HG03520 (cell line): ENCODE data around the gene SESN1.

Source experiments
- ATAC-seq: cut with Tn5 transposase; IDR thresholded peaks from one replicate; pipeline ENCODE4 v1.9.1; 2021; ENCODE audit warnings: mild to moderate bottlenecking, moderate library complexity; ENCODE audit not compliant: unreplicated experiment

SESN1 gene

DNA sequence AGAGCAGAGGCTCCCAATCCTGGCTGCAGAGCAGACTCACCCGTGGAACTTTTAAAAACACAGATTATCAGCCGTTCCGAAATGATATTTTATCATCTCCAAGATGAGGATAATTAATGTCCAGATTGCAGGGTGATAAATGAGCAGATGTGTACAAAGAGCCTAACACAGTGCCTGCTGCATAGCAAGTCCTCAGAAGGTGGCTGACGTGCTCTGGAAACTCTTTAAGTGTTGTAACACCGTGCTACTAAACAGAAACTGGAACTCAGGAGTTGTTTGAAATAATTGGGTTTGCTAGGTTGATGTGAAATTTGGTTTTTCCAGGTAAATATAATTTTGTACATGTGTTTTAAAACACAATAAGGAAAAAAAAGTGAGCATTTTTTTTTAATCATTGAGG, 128.4 kb downstream of the SESN1 start:
- no peak for ATAC-seq

DNA sequence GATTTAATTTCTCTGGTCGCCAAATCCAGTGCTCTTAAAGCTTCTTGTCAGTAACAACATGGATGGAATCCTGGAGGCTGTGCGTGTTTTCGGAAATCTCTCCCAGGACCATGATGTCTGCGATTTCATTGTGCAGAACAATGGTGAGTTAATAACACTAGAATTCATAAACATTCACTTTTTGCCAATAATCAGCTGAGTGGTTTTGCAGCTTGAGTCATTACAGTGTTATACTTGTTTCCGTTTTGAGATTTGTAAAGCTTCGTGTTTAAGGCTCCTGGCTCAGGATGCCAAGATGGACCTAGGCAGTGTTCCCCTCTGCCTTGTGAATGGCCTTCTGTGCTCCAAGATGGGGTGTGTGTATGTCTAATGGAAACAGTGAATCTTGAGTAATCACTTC, 132.7 kb downstream of the SESN1 start:
- no peak for ATAC-seq

DNA sequence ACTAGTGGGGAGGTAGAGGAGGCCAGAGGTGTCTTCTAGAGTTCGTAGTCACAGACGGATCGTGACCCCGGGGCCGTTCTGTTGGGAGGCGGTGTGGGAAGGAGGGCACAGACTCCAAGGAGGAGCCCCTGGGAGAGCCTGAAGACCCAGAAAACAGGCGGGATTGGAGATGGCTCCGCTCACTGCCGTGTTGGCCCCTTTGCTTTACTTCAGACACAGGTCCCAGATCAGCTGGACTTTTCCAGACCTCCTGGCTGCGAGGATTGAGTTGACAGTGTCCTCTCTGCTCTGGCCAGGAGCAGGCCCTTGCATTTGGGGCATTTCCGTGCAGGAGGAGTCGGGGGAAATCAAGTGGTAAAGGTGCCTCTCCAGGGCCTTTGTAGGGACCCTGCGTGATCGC, 133.6 kb downstream of the SESN1 start:
- ATAC-seq, result no peak

DNA sequence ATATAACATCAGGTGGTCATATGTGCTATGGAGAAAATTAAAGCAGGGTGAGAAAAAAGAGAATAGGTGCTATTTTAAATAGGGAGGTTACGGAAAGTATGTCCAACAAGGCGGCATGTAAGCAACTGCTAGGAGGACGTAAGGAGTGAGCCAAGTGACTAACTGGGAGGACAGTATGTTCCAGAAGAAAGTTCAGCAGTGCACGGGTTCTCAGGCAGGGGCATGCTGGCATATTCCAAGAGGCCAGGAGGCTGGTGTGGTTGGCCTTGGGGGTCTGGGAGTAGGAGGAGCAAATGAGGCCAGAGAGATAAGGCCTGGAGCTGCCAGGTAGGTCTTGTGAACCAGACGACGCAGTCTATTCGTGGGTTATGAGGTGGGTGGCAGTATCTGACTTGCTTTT, 134.0 kb downstream of the SESN1 start:
- no peak for ATAC-seq

DNA sequence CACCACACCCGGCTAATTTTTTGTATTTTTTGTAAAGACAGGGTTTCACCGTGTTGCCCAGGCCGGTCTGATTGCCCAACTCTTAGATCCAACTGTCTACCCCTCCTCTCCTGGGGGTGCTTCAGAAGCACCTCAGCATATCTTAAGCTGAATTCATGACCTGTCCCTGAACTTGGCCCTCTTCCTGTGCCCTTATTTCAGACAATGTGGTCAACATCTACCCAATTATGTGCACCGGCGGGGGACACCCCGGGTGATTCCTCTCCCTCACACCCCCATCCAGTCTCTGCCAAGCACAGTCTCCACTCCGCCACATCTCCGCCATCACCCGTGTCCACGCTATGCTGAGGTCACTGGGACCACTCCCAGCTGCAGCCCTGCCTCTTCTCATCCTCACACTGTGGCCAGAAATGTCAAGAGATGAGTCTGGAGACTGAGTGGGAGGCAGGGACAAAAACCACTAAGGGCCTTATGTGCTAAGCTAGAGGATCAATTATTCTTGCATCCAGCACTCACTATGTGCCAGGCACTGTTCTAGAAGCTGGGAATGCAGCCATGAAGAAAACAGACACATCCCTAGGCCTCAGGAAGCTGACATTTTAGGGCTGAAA, 134.6 kb downstream of the SESN1 start:
- ATAC-seq, result no peak

DNA sequence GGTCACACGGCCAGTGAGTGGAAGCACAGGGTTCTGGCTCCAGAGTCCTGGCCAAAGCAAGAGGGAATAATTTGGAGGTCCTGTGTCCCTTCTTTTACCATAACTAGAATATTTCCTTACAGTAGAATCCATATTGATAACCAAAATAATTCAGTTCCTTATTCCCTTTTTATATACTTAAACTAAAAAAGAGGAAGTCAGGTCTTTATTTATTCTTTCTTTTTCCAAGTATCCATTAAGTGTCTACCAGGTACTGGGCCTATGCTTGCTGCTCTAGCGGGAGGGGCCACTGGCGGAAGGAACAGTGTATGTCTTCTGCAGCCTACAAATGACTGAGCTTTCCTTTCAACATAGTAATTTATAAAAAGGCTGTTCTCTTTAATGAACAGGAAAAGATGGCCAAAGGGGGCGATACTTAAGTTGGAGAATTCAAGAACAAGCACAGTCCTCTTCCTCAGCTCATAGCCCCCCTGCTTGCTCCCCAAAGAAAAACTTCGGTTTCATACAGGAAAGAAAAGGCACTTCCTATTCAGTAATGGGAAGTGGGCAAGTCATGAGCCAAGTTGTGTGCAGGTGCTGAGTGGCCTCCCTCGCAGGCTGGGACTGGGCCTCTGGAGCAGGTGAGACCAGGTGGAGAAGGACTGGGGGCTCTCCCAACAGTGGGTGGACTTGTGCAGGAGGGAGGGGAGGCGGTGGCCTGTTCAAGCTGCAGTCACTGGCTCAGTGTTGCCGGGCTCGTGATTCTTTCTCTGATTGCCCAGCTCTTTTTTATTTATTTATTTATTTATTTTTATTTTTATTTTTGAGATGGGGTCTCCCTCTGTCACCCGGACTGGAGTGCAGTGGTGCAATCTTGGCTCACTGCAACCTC, 135.5 kb downstream of the SESN1 start:
- ATAC-seq, result no peak

DNA sequence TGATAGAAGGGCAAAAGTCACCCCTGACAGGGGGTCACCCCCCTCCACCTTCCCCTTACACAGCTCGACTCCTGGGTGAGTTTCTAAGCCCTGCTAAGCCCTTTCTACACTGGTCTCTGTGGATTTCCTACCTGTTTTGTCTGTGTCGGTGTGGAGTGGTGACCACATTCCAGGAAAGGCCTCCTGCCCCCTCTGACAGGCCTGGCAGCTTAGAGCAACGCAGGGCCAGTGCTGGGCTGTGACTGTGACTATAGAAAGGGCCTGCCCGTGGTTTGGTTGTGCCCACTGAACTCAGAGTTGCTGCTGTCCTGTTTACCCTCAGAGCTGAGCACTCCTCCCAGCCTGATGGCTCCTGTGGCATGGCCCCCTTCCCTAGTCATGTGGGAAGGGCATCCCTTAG, 137.4 kb downstream of the SESN1 start:
- no peak for ATAC-seq

DNA sequence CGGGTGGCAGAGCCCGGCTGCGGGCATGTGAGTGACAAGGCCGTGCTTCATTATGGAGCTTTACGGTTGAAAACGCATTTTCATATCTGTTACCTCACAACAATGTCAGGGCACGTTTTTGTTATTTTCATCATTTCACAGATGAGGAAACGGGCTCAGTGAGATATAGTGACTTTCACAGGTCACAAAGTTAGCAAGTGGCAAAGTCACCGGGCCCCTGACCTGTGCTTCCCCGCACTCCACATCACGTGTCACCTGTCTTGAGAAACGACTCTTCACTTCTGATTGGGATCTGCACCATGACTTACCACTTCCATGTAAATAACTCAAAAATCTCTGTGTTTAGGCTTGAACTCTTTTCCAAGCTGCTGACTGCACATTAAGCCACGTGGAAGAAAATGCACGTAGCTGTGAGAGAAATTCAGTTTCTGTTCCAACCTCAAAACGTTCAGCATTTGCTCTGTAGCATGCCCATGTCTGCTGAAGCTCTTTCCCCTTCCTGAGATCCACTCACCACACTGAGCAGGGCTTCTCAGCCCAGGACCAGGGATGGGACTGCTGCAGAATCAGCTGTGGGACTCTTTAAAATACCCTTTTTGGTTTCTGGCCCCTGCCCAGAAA, 139.2 kb downstream of the SESN1 start:
- no peak for ATAC-seq

DNA sequence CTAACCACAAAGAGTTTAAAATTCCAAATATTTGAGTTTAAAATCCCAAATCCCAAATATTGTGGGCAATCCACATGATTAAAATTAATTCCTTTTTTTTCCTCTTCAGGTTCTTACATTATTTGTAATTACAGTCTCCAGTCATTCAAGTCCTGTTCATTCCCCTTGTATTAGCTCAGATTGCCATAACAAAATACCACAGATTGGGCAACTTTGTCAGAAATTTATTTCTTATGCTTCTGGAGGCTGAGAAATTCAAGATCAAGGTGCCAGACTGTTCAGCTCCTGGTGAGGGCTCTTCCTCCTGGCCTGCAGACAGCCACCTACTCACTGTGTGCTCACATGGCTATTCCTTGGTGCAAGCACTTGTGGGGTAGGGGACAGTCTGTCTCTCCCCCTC, 141.0 kb downstream of the SESN1 start:
- ATAC-seq, result no peak

DNA sequence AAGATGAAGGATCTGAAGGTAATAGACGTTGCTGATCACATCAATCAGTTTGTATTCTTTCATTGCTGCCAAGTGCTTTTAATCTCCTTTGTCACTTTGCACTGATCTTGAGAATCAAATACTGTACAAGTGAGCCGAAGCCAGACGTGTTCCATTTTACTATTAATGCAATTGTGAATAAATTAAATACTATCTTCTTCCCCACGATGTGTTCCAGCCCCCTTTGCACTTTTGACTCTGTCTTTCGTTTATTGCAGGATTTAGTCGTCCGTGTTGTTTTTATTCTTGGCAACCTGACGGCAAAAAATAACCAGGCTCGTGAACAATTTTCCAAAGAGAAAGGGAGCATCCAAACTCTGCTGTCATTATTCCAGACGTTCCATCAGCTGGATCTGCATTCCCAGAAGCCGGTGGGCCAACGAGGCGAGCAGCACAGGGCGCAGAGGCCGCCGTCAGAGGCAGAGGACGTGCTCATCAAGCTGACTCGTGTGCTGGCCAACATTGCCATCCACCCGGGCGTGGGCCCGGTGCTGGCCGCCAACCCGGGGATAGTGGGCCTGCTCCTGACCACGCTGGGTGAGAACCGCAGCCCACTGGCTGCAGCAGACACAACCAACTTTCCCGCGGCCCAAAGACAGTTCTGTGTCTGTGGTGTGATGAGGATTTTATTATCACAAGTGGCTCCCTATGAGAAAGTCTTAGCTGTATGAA, 141.7 kb downstream of the SESN1 start:
- no peak for ATAC-seq

DNA sequence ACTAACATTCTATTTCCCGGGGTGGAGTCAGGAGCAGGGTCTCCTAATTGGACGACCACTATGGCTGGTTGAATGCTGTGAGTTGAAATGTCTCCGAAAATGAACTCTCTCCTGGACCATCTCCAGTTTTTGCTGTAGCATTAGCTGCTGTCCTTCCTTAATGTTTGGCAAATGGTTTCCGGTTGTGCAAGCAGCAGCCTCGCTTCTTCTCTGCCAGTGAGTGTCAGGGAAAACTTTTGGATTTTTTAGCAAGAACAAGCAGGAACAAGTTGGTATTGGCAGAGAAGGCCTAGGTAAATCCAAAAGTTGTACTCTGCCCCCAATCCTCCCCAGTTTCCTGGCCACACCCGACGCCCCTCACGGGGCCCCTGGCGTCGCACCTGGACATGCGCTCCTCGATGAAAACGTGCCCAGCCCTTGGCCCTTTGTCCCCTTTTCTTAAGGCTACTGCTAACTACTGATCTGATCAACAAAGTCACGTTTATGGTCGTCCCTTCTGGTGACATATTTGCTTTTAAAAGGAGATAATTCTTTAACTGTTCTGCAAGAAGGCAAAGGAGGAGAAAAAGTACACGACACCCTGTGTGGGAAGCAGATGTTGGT, 143.2 kb downstream of the SESN1 start:
- no peak for ATAC-seq

DNA sequence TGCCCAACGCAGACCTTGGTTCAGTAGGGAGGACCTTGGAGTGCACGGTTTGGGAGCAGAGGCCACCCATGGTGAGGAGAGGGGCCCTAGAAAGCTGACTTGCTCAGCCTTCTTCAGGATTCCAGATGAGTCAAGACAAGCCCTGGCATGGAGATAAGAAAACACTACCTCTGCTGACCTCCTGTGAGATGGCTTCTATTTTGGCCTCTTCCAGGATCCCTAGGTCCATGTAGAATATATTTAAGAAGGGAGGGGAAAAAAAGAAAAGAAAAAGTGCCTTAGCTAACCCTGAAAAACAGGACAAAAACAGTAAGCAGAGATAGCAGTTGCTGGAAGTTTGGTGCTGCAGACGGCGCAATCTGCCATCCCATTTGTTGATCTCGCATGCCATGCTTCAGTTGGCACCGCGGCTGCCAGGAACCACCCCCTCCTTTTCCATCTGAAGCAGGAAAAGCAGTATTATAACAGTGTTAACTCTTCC, 146.4 kb downstream of the SESN1 start:
- ATAC-seq, result no peak

DNA sequence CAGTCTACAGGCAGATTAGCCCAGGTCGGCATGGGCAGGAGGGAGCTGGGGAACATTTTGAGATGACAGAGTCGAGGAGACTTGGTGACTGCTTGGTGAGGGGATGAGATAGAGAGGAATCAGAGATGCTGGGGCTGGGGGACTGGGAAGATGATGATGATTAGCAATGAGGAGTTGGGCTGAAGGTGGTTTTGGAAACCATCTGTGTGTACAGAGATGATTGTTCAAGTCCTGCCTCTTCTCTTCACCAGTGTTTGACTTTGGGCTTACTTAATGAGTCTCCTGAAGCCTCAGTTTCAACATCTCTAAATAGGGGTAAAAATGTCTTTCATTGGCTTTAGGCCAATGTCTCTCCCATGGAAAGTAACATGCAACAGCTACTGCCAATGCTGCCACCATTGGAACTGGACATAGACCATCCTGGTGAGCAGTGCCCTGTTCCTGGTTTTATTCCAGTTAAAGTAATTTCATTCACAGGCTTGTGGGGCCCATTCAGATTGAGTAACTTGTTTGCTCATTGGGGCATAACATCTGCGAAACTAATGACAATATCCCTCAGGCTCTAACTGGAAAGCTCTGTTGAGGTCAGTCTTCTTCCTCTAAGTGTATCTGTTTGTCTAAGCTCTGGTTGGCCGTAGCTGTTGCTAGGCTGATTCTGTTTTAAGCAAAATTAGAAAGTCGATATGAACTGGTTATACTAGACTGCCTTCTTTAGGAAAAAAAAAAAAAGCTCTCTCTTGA, 147.4 kb downstream of the SESN1 start:
- no peak for ATAC-seq

DNA sequence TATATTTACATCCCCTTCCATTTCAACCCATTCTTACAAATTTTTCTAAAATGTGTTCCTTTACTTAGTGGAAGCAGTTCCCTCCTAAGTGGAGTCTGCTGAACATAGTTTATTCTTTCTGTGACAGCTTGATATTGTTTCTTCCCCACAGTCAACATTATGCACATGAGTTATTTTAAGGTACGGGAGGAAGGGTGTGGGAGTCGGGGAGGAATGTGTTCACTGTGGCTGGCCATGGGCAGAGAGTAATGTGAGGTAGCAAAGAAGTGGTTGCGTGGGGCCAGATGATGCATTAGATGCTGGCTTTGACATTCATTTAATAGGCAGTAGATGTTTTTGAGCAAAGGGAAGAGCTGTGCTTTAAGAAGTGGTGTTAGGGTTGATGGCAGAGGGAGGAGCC, 148.0 kb downstream of the SESN1 start:
- ATAC-seq, result no peak

DNA sequence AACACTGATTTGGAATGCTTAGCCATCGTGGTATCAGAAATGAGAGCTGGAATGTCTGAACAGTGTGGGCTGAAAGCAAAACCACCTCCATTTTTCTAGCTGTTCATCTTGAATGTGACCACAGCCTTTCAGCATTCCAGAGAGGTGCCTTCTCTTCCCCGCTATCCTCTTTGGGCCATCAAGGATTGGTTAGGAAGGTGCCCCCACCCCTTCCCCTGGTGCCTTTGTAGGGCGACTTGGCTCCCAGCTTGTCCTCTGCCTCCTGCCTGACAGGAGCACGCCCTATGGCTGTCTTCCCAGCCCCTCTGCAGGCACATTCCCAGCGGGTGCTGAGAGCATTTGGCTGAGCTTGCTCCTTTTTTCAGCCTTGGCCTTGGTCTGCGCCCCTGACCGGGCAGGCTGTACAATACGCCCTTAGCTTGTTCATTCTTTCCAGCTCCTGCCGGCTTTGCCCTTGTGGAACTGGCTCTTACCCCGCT, 148.9 kb downstream of the SESN1 start:
- ATAC-seq, result no peak

DNA sequence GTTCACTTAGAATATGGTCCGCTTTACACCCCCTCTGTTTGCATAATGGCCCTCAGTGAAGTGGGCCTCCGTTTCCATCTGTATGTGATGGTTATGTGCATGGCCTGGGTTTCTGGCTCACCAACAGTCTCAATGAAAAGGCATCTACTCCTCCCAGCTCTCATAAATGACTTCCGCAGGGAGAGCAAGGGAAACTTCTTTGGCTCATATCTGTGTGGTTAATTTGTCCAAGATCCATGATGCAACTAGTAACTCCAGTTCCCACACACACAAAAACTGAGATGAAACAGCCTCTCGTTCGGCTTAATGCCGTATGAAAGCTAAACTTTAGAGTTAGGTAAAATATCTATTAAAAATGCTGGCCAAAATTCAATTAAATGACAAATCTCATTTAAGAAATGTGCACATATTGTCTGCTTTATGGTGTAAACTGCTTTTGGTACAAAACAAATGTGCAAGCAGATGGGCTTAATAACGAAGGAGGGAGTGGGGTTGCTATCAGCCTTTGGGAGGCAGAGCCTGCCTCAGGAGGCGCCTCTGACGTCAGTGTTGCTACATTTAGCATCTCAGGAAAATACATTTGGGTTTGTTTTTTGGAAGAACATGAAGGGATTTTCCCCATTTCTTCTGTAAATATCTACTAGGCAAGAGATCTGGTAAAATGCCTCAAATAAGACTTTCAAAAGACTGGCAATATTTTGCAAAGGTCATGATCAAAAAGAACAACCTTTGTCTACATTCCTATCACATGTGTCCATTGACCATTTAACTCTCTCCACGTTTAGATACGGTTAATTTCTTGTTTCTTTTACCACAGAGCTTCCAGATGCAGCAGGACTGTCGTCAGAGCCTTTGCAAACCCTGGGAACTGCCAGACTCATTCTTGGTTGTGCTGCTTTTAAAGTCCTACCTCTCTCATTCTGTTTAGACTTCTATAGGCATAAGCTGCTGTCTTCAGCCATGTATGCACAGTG, 149.7 kb downstream of the SESN1 start:
- ATAC-seq, result no peak

DNA sequence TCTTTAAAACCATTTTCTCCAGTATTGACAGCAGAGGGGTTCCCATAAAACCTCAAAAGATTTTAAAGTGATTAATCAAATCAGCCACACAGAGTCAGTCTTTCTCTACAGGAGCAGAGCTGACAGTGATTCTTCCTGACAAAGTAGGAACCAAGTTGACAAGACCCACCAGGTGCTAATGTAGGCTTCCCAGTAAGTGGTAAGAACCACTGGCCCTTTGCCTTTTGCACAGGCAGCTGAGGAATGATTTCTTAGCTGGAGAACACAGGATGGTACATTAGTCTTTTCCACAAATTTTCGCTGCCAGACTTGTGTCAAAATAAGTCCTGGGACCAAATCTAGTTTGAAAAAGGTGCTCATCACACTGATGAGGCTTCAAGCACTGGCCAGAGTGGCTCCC, 150.6 kb downstream of the SESN1 start:
- no peak for ATAC-seq

DNA sequence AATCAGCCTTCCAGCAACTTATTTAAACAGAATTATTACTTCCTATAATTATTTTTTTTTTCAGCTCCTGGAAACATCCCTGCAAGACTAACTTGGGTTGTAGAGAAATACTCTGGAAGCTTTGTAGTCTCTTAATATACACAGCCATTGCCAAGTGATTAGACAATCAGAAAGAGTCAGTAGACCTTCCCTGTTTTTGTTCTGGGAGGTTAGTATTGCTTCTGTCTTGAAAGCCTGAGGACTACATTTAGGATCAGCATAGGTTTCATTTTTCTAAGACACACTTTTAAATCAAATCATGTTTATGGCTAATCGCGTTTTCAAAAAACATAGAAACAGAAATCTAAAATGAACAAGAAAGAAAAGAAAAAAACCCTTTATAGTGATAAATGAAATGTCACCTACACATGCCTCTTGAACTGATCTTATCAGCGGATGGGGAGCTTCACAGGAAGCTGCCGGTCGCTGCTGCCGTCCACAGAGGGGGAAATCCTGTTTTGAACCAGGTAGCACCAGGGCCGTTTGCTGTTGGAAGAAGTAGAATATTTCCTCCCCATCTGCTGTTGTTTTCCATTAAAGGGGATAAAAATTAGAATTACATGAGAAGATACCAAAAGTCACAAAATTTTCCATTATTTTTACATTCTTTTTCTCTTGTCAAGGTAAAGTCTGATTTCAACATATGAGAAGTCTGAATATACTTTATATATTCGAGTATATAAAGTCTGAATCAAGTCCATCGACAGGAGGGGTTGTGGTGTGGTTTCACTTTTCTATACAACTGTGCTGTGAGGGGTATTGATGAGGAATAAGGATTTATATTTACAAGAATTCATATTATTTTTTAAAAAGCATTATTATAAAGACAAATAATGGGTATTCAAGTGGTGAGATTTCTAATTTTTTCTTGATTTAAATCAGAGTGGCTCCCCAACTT, 151.8 kb downstream of the SESN1 start:
- no peak for ATAC-seq
